Muscle of leg (tissue), 11 donors: ENCODE data around the gene SHC2. TPM values are rescaled to one million over a fixed set of nuclear protein-coding genes. Genes with fewer than 3 reads are reported as not detected.

Experiments used
- DNase-seq: peaks from one replicate; pipeline ENCODE4 v3.0.0; 2013
- H3K27ac ChIP-seq: one replicate; pipeline ENCODE4 v1.5.1; 2013; ENCODE audit warnings: mild to moderate bottlenecking, low read length, control low read depth
- H3K27me3 ChIP-seq: one replicate; pipeline ENCODE4 v1.6.1; 2013; ENCODE audit warnings: low read length; ENCODE audit not compliant: control insufficient read depth, insufficient read depth
- H3K36me3 ChIP-seq: one replicate; pipeline ENCODE4 v1.6.1; 2013; ENCODE audit warnings: low read length; ENCODE audit not compliant: control insufficient read depth, insufficient read depth
- H3K4me1 ChIP-seq: one replicate; pipeline ENCODE4 v1.6.1; 2013; ENCODE audit warnings: low read length; ENCODE audit not compliant: control insufficient read depth, insufficient read depth
- H3K4me3 ChIP-seq: one replicate; pipeline ENCODE4 v1.5.1; 2013; ENCODE audit warnings: low read length, control low read depth
- H3K9me3 ChIP-seq: replicated peaks from 2 replicates; pipeline ENCODE4 v1.6.1; 2013; ENCODE audit warnings: low read depth, low read length; ENCODE audit not compliant: control insufficient read depth
- WGBS: methylation state at CpG from one replicate; pipeline ENCODE4 v1.1.5; 2013; ENCODE audit warnings: missing lambda C conversion rate; ENCODE audit not compliant: insufficient coverage; 5-methylcytosine and 5-hydroxymethylcytosine counted together
- polyA plus RNA-seq, 8 donors: library from polyadenylated mRNA; unstranded; fragments of 120-200 nt; gene quantifications; one replicate each; pipeline versions ENCODE4 v1.2.1 to v1.2.3, GENCODE V29; 2013; ENCODE audit warnings: inconsistent platforms in 1 of 8, low replicate concordance in 1 of 8; ENCODE audit not compliant: insufficient read length in 8 of 8, insufficient read depth in 1 of 8
- total RNA-seq: library from RNA; stranded (reverse); fragments of 120-200 nt; gene quantifications from one replicate; pipeline ENCODE4 v1.2.4, GENCODE V29; 2013

Gene SHC2
- total and polyA plus RNA-seq, 9 donors: 13.9 to 46.6 (median 31.5) TPM

DNA sequence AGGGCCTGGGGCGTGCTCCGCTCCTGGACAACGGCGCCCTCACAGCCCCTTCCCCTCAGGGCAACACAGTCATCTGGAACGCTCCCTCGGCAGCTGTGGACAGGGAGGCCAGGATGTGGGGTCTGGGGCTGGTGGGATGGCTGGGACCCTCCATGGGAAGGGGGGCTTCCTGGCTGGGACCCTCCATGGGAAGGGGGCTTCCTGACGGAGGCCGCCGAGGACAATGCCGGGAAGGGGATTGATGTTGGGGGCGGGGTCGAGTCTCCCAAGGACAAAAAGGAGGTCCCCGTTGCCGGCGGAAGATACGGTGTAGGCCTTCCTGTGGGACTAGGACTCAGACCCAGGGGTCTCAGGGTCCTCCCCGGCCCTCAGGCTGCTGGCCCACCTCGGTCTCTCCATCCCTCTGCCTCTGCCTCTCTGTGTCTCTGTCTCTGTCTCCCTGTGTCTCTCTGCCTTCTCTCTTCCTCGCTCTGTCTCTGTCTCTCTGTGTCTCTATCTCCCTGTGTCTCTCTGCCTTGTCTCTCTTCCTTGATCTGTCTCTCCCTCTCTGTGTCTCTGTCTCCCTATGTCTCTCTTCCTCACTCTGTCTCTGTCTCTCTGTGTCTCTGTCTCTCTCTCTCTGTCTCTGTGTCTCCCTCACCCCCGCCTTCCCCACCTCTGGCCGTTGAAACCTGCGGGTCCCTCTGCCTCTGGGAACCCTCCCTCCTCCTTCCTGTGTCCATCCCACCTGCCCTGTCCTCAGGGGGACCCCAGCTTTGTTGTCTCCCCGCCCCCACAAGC lies 32.7 kb upstream of the SHC2 start:
- Histone ChIP-seq H3K4me3 (no peak overlapping the region), H3K4me1 (peaks cover 37% of the 10 kb centered on the region)
- WGBS: 60% methylated on average over 14 of the region's 23 CpGs

DNA sequence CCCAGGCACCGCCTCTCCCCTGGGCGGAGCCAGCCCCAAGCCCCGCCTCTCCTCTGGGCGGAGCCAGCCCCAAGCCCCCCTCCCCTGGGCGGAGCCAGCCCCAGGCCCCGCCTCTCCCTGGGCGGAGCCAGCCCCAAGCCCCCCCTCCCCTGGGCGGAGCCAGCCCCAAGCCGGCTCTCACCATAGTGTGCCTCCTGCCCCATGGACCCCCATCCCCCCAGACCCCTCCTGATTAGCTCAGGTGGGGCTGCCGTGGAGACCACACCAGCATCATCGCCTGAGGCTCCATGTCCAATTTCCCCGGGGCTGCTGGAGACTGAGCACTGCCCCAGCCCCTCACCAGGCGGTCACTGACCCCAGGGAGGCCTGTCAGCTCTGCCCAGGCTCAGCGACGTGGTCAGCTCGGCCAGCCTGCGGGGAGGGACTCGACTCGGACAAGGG lies 31.3 kb upstream of the SHC2 start:
- DNase-seq: peak; percentile 32
- Histone ChIP-seq H3K36me3 (no peaks in the 10 kb centered on the region), H3K27me3 (peaks cover 15% of the 10 kb centered on the region), H3K4me1 (peaks cover 34% of the 10 kb centered on the region), H3K27ac (peak overlapping the region; percentile 71), H3K9me3 (no peaks in the 10 kb centered on the region), H3K4me3 (no peak overlapping the region)
- WGBS: 40% methylated on average over 2 of the region's 19 CpGs

More for the DNA sequence above, 32.7 kb upstream of the SHC2 start:
- Histone ChIP-seq H3K27ac (peak overlapping the region; percentile 82), H3K27me3 (peaks cover 26% of the 10 kb centered on the region), H3K36me3 (no peaks in the 10 kb centered on the region), H3K9me3 (no peaks in the 10 kb centered on the region)
- DNase-seq: peak; percentile 22

DNA sequence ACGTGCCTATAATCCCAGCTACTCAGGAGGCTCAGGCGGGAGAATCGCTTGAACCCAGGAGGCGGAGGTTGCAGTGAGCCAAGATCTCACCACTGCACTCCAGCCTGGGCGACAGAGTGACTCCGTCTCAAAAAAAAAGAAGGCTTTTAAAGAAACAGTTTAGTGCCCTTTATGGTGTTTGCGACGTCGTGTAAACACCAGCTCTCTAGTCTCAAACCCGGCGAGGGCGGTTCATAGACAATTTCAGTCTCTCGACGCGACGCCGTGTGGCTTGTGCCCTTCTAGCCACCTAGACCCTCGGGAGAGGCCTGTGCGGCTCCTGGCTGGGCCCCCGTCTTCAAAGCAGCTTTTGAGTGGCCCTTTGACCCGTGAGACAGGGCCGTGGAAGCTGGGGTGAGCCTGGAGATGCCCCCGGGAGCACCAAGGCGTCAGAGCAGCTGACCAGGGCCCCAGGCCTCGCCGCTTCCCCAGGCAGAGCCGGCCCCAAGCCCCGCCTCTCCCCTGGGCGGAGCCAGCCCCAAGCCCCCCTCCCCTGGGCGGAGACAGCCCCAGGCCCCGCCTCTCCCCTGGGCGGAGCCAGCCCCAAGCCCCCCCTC lies 30.4 kb upstream of the SHC2 start:
- Histone ChIP-seq H3K4me3 (no peak overlapping the region), H3K4me1 (peaks cover 33% of the 10 kb centered on the region), H3K27ac (peak overlapping the region; percentile 65), H3K27me3 (peaks cover 11% of the 10 kb centered on the region), H3K36me3 (no peaks in the 10 kb centered on the region), H3K9me3 (no peaks in the 10 kb centered on the region)
- 60% methylated on average over 25 of the region's 32 CpGs for WGBS
- no peak for DNase-seq

DNA sequence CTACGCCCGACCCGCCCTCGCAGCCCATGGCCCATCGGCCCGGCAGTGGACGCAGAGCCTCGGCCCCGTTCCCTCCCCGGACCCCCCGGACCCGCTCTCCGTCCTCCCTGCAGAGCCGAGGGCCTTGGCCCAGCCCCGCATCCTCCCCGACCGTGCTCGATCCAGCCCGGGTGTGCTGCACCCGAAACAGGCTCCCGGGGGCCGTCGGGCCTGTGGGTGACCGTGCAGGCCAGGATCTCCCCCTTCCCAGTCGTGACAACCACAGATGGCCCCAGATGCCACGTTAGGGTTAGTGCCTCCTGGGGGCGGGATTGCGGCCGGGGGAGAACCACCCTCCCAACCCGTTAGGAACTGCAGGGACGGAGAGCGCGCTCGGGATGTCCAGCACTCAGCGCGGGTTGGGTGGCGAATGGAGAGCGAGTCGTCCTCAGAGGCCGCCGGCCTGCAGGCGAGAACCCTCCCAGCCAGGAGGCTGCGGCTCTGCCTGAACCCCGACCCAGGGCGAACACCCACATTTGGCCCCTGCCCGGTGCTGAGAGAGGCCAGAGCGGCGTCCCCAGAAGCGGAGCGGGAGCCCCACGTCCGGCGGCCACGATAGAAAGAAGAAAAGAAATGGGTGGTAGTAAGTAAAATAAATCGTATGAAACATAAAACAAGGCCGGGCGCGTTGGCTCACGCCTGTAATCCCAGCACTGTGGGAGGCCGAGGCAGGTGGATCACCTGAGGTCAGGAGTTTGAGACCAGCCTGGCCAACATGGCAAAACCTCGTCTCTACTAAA lies 28.8 kb upstream of the SHC2 start:
- H3K27me3 ChIP-seq: peaks cover 15% of the 10 kb centered on the region
- H3K4me1 ChIP-seq: peaks cover 30% of the 10 kb centered on the region
- no peaks in the 10 kb centered on the region for H3K9me3 ChIP-seq
- no peaks in the 10 kb centered on the region for H3K36me3 ChIP-seq
- H3K4me3 ChIP-seq: peak overlapping the region; percentile 65
- WGBS: 8% methylated on average over 44 of the region's 61 CpGs
- DNase-seq: peak; percentile 70
- peak overlapping the region; percentile 82 for H3K27ac ChIP-seq

DNA sequence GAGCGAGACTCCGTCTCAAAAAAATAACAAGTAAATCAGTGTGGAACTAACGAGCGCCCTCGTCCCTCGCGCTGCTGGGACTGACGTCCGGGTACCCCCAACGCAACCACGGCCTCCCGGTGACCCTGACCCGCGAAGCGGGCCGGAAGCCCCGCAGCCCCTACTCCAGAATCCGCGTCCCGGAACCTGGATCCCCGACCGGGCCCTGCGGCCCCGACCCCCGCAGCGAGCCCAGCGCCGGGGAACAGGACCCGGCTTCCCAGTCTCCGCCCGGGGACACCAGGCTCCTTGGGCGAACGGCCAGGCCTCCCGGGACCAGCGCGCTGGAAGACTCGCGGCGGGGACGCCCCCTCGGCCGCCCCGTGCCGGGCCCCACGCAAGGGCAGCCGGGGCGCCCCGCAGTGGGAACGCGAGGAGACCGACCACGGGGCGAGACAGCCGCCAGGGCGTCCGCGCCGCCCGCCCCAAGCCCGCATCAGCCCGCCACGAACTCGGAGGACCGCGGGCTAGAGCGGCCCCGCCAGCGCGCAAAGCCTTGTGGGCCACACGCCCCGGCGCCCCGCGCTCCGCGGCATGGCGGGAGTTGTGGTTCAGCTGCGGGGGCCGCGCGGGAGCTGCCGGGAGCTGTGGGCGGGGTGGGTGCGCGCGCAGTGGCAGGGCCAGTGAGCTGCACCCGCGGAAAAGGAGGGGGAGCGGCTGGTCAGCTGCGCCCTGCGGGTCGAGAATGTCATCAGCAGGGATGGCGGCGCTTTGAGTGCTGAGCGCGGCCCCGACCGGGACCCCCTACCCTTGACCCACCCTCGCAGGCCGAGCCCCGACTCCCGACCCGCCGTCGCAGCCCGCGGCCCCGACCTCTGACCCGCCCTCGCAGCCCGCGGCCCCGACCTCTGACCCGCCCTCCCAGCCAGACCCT lies 27.9 kb upstream of the SHC2 start:
- Histone ChIP-seq H3K4me3 (peak overlapping the region; percentile 87), H3K27ac (peak overlapping the region; percentile 85), H3K27me3 (peaks cover 17% of the 10 kb centered on the region), H3K36me3 (no peaks in the 10 kb centered on the region), H3K4me1 (peaks cover 23% of the 10 kb centered on the region), H3K9me3 (no peaks in the 10 kb centered on the region)
- WGBS: under 1% methylated on average over 108 of the region's 114 CpGs
- peak; percentile 99 for DNase-seq

DNA sequence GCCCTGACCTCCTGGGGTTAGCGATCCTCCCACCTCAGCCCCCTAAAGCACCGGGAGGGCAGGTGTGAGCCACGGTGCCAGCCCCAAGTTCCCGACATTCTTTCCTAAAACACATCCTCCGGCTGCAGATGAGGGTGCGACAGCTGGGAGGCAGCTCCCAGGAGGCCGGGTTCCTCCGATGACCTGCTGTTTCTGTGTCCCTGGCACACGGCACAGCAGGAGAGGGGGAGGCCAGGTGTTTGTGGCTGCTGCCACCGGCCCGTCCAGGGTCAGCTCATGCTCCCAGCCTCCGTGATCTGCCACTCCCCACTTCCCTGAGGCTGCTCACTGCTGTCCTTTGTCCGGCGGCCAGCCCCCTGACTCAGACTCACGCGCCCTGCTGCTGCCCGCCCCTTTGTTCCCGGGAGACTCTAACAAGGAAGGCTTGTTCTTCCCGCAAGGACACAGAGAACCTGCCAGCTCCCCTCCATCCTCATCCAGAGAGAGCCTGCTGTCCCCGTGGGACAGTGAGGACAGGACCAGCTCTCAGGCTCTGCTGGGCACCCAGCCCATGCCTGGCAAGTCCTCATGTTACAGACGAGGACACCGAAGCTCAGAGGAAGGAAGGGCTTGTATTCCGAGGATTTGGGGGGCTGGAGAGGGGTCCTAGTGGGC lies 24.9 kb upstream of the SHC2 start:
- Histone ChIP-seq H3K9me3 (no peaks in the 10 kb centered on the region), H3K27me3 (peaks cover 22% of the 10 kb centered on the region), H3K4me3 (no peak overlapping the region), H3K27ac (no peak overlapping the region), H3K36me3 (no peaks in the 10 kb centered on the region), H3K4me1 (peaks cover 20% of the 10 kb centered on the region)
- 7% methylated on average over 12 of the region's 23 CpGs for WGBS
- peak; percentile 56 for DNase-seq

DNA sequence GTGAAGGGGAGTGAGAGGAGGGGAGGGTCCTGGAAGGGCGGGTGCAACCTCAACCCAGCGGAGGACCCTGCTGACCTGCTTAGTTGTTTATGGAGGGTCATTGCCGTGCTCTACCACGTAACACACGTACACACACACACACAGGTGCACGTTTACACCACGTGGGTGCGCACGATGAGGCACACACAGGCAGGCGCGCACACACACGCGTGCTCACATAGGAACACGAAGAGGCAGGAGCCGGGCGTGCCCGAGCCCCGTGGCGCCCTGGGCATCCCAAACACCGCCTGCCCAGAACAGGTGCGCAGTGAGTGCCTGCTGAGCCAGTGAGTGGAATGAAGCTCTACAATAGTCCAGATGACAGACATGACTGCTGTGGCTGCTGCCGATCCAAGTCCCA lies 24.2 kb upstream of the SHC2 start:
- DNase-seq: peak; percentile 15
- 66% methylated on average over 17 of the region's 22 CpGs for WGBS
- Histone ChIP-seq H3K9me3 (no peaks in the 10 kb centered on the region), H3K4me3 (no peak overlapping the region), H3K27me3 (peaks cover 23% of the 10 kb centered on the region), H3K36me3 (no peaks in the 10 kb centered on the region), H3K4me1 (peaks cover 21% of the 10 kb centered on the region), H3K27ac (no peak overlapping the region)

DNA sequence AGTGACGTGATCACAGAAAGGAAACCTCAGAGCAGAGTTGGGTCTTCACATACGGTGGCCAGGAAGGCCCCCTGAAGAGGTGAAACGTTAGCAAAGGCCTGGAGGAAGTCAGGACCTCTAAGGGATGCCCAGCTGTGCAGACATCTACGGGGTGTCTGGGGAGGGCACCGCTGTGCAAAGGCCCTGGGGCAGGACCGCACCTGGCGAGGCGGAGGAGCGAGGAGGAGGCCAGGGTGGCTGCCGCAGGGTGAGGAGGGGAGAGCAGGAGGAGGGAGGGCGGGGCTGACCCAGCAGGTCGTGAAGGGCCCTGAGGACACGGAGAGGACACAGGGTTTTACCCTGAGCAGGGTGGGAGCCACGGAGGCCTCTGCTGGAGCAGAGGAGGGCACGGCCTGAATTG lies 23.7 kb upstream of the SHC2 start:
- H3K4me1 ChIP-seq: peaks cover 21% of the 10 kb centered on the region
- H3K27me3 ChIP-seq: peaks cover 25% of the 10 kb centered on the region
- no peak overlapping the region for H3K27ac ChIP-seq
- H3K9me3 ChIP-seq: no peaks in the 10 kb centered on the region
- 65% methylated on average over 15 of the region's 15 CpGs for WGBS
- no peak for DNase-seq
- no peak overlapping the region for H3K4me3 ChIP-seq
- no peaks in the 10 kb centered on the region for H3K36me3 ChIP-seq

DNA sequence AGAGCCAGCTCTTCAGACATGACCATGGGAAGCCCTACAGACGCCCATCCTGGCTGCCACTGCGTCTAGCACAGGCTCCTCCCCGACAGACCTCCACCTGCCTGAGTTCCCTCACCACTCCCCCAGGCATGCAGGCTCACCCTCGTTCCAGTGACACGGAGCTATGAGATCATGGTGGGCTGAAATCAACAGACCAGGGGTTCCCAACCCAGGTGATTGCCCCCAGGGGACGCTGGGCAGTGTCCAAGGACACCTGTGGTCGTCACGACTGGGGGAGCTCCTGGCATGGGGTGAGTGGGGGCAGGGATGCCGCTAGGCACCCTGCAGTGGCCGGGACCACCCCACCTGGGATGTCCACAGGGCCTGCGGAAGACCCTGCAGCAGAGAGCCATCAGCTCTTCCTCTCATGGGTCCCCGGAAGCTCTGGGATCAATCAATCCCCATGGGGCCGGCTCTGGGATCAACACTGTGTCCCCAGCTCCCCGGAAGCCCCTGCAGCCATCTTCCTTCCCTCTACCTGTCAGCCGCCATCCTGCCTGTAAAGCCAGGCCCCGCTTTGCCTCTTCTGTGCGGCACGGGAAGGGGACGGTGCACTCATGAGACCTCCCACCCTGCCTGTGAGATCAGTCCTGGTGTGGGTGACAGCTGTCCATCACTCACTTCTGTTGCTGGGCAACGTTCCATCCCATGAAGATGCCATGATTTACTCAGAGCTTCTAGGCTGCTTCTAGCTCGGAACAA lies 22.7 kb upstream of the SHC2 start:
- Histone ChIP-seq H3K4me3 (no peak overlapping the region), H3K27me3 (peaks cover 25% of the 10 kb centered on the region), H3K36me3 (no peaks in the 10 kb centered on the region), H3K9me3 (no peaks in the 10 kb centered on the region), H3K27ac (no peak overlapping the region), H3K4me1 (peaks cover 20% of the 10 kb centered on the region)
- 48% methylated on average over 19 of the region's 21 CpGs for WGBS
- DNase-seq: peak; percentile 6
